GM23338 (cell line): Measurements from ENCODE around the gene CTNNA2. TPM values are rescaled to one million over a fixed set of nuclear protein-coding genes. Genes with fewer than 3 reads are reported as not detected.

Experiments
- ATAC-seq: fragments of 200-7000 bp; cut with Tn5 transposase; 3 replicates; pipeline ENCODE4 v1.9.1; 2020
- DNase-seq: peaks from one replicate; pipeline ENCODE4 v3.0.0-alpha.2; 2015; ENCODE audit warnings: low spot score
- H2AFZ ChIP-seq: fragments of 200-600 bp; sonication (generic); 2 replicates; pipeline ENCODE4 v1.8.0; 2016; ENCODE audit warnings: antibody characterized with exemption, mild to moderate bottlenecking, moderate library complexity
- H3F3A ChIP-seq: fragments of 200-600 bp; sonication (generic); replicated peaks from 2 replicates; pipeline ENCODE4 v1.8.0; 2017; ENCODE audit warnings: antibody characterized with exemption, mixed run types, low read depth
- H3K27ac ChIP-seq: fragments of 200-600 bp; sonication (generic); 2 replicates; pipeline ENCODE4 v1.6.1; 2016; ENCODE audit warnings: low read depth
- H3K27me3 ChIP-seq: fragments of 200-600 bp; sonication (generic); 2 replicates; pipeline ENCODE4 v1.8.0; 2016; ENCODE audit warnings: mild to moderate bottlenecking, mixed run types, moderate library complexity; ENCODE audit not compliant: insufficient read depth
- H3K36me3 ChIP-seq: fragments of 200-600 bp; sonication (generic); 2 replicates; pipeline ENCODE4 v1.8.0; 2016; ENCODE audit warnings: mild to moderate bottlenecking; ENCODE audit not compliant: insufficient read depth
- H3K4me1 ChIP-seq: fragments of 200-600 bp; sonication (generic); 2 replicates; pipeline ENCODE4 v1.8.0; 2016; ENCODE audit warnings: mild to moderate bottlenecking, moderate library complexity; ENCODE audit not compliant: insufficient read depth
- H3K4me2 ChIP-seq: fragments of 200-600 bp; sonication (generic); 2 replicates; pipeline ENCODE4 v1.7.1; 2017; ENCODE audit warnings: mixed run types
- H3K4me3 ChIP-seq: fragments of 200-600 bp; sonication (generic); 2 replicates; pipeline ENCODE4 v1.6.1; 2016; ENCODE audit warnings: mixed run types
- H3K79me2 ChIP-seq: fragments of 200-600 bp; sonication (generic); replicated peaks from 2 replicates; pipeline ENCODE4 v1.8.0; 2017; ENCODE audit warnings: mild to moderate bottlenecking; ENCODE audit not compliant: insufficient read depth
- H3K9me2 ChIP-seq: fragments of 200-600 bp; sonication (generic); 2 replicates; pipeline ENCODE4 v1.8.0; 2017; ENCODE audit not compliant: insufficient read depth
- H4K20me1 ChIP-seq: fragments of 200-600 bp; sonication (generic); replicated peaks from 2 replicates; pipeline ENCODE4 v1.8.0; 2017; ENCODE audit warnings: mild to moderate bottlenecking; ENCODE audit not compliant: insufficient read depth
- H3K27ac Mint-ChIP-seq: 2 replicates; pipeline ENCODE4 v1.8.0; 2020; ENCODE audit warnings: inconsistent platforms, mild to moderate bottlenecking, moderate library complexity, mixed read lengths
- H3K27me3 Mint-ChIP-seq: 3 replicates; pipeline ENCODE4 v1.8.0; 2022; ENCODE audit warnings: low read depth, mild to moderate bottlenecking, moderate library complexity, mixed read lengths, inconsistent platforms; ENCODE audit not compliant: insufficient read depth, poor library complexity
- H3K36me3 Mint-ChIP-seq: 3 replicates; pipeline ENCODE4 v1.8.0; 2021; ENCODE audit warnings: low read depth, mild to moderate bottlenecking, inconsistent platforms, moderate library complexity, mixed read lengths
- H3K4me1 Mint-ChIP-seq: 3 replicates; pipeline ENCODE4 v1.8.0; 2020; ENCODE audit warnings: mild to moderate bottlenecking, inconsistent platforms, mixed read lengths
- H3K4me3 Mint-ChIP-seq: 3 replicates; pipeline ENCODE4 v1.8.0; 2021; ENCODE audit warnings: moderate library complexity, mild to moderate bottlenecking, inconsistent platforms, mixed read lengths
- H3K9me3 Mint-ChIP-seq: 3 replicates; pipeline ENCODE4 v1.8.0; 2020; ENCODE audit warnings: moderate library complexity, mild to moderate bottlenecking, inconsistent platforms, mixed read lengths
- CREB1 ChIP-seq: fragments of 250-450 bp; sonication (Bioruptor Pico); IDR thresholded peaks from 2 replicates; pipeline ENCODE4 v1.5.0; 2020; ENCODE audit warnings: low read depth, mild to moderate bottlenecking, moderate library complexity
- EZH2 ChIP-seq: fragments of 200-600 bp; sonication (generic); IDR thresholded peaks from one replicate; pipeline ENCODE4 v1.8.0; 2017; ENCODE audit warnings: antibody characterized with exemption, mild to moderate bottlenecking, low read depth; ENCODE audit not compliant: unreplicated experiment
- EZH2phosphoT487 ChIP-seq: fragments of 200-600 bp; sonication (generic); IDR thresholded peaks from one replicate; pipeline ENCODE4 v1.8.1; 2018; ENCODE audit warnings: antibody characterized with exemption; ENCODE audit not compliant: unreplicated experiment
- JUNB ChIP-seq: IDR thresholded peaks from one replicate; pipeline ENCODE4 v1.6.1; 2016; ENCODE audit warnings: antibody characterized with exemption; ENCODE audit not compliant: unreplicated experiment
- POLR2AphosphoS5 ChIP-seq: IDR thresholded peaks from 2 replicates; pipeline ENCODE4 v1.6.1; 2016; ENCODE audit warnings: antibody characterized with exemption, low read depth
- REST ChIP-seq: IDR thresholded peaks from one replicate; pipeline ENCODE4 v1.6.1; 2018; ENCODE audit warnings: antibody characterized with exemption; ENCODE audit not compliant: unreplicated experiment
- STAT1 ChIP-seq: IDR thresholded peaks from one replicate; pipeline ENCODE4 v1.6.1; 2016; ENCODE audit warnings: antibody characterized with exemption; ENCODE audit not compliant: unreplicated experiment
- ZNF114 ChIP-seq: fragments of 250-450 bp; sonication (Bioruptor Pico); IDR thresholded peaks from 2 replicates; pipeline ENCODE4 v1.5.0; 2020; ENCODE audit warnings: mild to moderate bottlenecking, moderate library complexity
- ZNF331 ChIP-seq: fragments of 250-450 bp; sonication (Bioruptor Pico); IDR thresholded peaks from 2 replicates; pipeline ENCODE4 v1.5.0; 2020; ENCODE audit warnings: low read depth, mild to moderate bottlenecking, moderate library complexity
- ZNF462 ChIP-seq: fragments of 250-450 bp; sonication (Bioruptor Pico); IDR thresholded peaks from 2 replicates; pipeline ENCODE4 v1.5.0; 2020; ENCODE audit warnings: mild to moderate bottlenecking, moderate library complexity
- polyA plus RNA-seq: library from polyadenylated mRNA; unstranded; fragments of >200 nt; fragmentation: Nextera tagmentation; extraction: Ambion mirVana; gene quantifications from 2 replicates; pipeline ENCODE4 v1.2.1, GENCODE V29; 2016
- total RNA-seq: library from RNA; depleted of rRNA; stranded (reverse); fragments of >200 nt; shearing (Covaris generic); gene quantifications from 2 replicates; pipeline ENCODE4 v1.2.3, GENCODE V29; 2014

The CTNNA2 gene
- total and polyA plus RNA-seq, 2 experiments from 2014 or later, result 6.4 to 15.6 TPM

- TF ChIP-seq STAT1 (no peak), JUNB (no peak), CREB1 (CRISPR knock-in tag) (no peak)
Observed at GRCh38 chr2:80354858-80355257, 842.0 kb downstream of the CTNNA2 start (continued).

GRCh38 chr2:80361904-80362303 lies 849.1 kb downstream of the CTNNA2 start:
- no peak overlapping the region for H3K4me2 ChIP-seq
- no peak overlapping the region for H3K4me3 ChIP-seq
- no peaks in the 10 kb centered on the region; the same call in 1 of the 2 replicates for H4K20me1 ChIP-seq
- no peaks in the 10 kb centered on the region for H3K36me3 Mint-ChIP-seq
- H3K36me3 ChIP-seq, result no peaks in the 10 kb centered on the region
- peaks cover 28% of the 10 kb centered on the region for H3K4me1 ChIP-seq
- no peaks in the 10 kb centered on the region for H3F3A ChIP-seq
- DNase-seq (no peak), ATAC-seq (no peak)
- peaks cover 23% of the 10 kb centered on the region for H3K27me3 Mint-ChIP-seq
- H3K9me3 Mint-ChIP-seq, result no peaks in the 10 kb centered on the region
- no peaks in the 10 kb centered on the region for H3K9me2 ChIP-seq
- H3K4me3 Mint-ChIP-seq, result no peak overlapping the region
- no peak for TF ChIP-seq REST
- TF ChIP-seq EZH2phosphoT487, result no peak
- TF ChIP-seq POLR2AphosphoS5, result no peak
- TF ChIP-seq ZNF462 (CRISPR knock-in tag), result no peak
- no peak for TF ChIP-seq EZH2
- TF ChIP-seq ZNF114 (CRISPR knock-in tag), result no peak
- no peak for TF ChIP-seq ZNF331 (CRISPR knock-in tag)
- TF ChIP-seq STAT1, result no peak
- peaks cover 46% of the 10 kb centered on the region for H3K4me1 Mint-ChIP-seq
- H3K27me3 ChIP-seq, result peaks cover 76% of the 10 kb centered on the region
- H3K27ac ChIP-seq, result no peak overlapping the region
- no peaks in the 10 kb centered on the region for H3K79me2 ChIP-seq
- no peak overlapping the region for H2AFZ ChIP-seq
- H3K27ac Mint-ChIP-seq, result no peak overlapping the region
